Measurements from ENCODE around the gene VSTM4.

DNA sequence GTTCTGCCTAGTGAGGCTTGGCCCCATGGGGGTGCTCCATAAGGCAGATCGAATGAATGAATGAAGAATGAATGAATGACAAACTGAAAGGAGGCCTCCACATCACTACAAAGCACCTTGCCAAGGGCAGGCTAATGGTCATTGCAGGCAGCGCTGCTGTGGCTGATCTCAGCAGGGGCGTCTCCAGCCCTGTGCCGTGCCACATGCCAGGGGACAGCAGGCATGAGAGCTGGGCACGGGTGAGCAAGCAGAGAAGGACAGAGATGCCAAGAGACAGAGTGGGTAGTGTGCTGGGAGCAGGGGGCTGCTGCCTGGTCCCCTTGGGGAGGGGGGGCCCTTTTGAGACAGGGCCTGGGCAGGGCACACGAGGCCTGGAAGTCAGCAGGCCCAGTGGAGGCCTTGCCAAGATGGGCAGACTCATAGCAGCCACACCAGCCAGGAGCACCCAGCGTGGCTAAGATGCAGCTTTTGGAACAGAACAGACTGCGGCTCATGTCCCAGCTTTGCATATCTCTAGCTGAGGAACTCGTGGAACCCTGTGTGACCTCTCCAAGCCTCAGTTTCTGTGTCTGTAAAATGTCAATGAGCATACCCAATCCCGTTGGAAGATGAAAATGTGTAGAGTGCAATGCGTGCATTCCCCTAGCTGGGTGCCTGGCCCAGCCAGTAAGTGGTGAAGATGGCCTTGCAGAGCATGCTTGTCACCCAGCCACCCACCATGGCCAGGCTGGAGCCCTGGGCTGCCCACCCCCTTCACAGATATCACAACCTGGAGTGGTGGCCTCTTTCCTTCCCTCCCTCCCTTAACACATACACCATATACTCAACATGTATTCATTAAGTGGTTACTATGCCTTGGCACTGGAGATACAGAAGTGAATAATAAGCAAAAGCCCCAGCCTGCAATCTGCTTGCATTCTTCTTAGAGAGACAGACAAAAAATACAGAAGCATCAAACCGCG lies 114.6 kb downstream of the VSTM4 start:
- TF ChIP-seq POLR2A (IDR thresholded peaks at IDR 0.05; ENCODE audit: low read length) (no peak), GATA1 (IDR thresholded peaks at IDR 0.05; ENCODE audit: low read depth, low read length) (no peak)

Data from erythroblast (primary cell).